HL-60/S4 treated with phorbol 12-myristate 13-acetate at 8.2 ng/mL for 4 days and 3 days (cell line): ENCODE results near the gene NENF.

Experiments
- in situ Hi-C: fragments of 300-500 bp; cut with MboI; formaldehyde crosslinking; loops from 2 replicates; pipeline ENCODE4 v1.15.0; 2022; ENCODE audit warnings: low sequenced_read_pairs

Gene NENF

GRCh38 chr1:212477680-212478466 is 45.2 kb downstream of the NENF start:
- in situ Hi-C loops, result loop anchor here (25.0 kb wide), 1 partner anchor 134 kb away; the partner anchor contains the start of gene ATF3

GRCh38 chr1:212478467-212479025 is 45.8 kb downstream of the NENF start:
- in situ Hi-C loops, result loop anchor here (25.0 kb wide), 1 partner anchor 134 kb away; the partner anchor contains the start of gene ATF3

- in situ Hi-C loops, result loop anchor here (25.0 kb wide), 1 partner anchor 133 kb away; the partner anchor contains the start of gene ATF3
These were observed 46.5 kb downstream of the NENF start for GRCh38 chr1:212479188-212479587.

GRCh38 chr1:212480711-212481437 is 48.2 kb downstream of the NENF start:
- in situ Hi-C loops, result loop anchor here (25.0 kb wide), 1 partner anchor 131 kb away; the partner anchor contains the start of gene ATF3

GRCh38 chr1:212481438-212481767 is 48.7 kb downstream of the NENF start:
- in situ Hi-C loops, result loop anchor here (25.0 kb wide), 1 partner anchor 131 kb away; the partner anchor contains the start of gene ATF3

- in situ Hi-C loops, result loop anchor here (25.0 kb wide), 1 partner anchor 130 kb away; the partner anchor contains the start of gene ATF3
These were observed 49.4 kb downstream of the NENF start for GRCh38 chr1:212482006-212482636.

GRCh38 chr1:212482637-212483441 is 50.1 kb downstream of the NENF start:
- in situ Hi-C loops, result loop anchor here (25.0 kb wide), 1 partner anchor 129 kb away; the partner anchor contains the start of gene ATF3

GRCh38 chr1:212484701-212485570 is 52.2 kb downstream of the NENF start:
- in situ Hi-C loops, result loop anchor here (25.0 kb wide), 1 partner anchor 127 kb away; the partner anchor contains the start of gene ATF3

GRCh38 chr1:212485571-212485912 is 52.8 kb downstream of the NENF start:
- in situ Hi-C loops, result loop anchor here (25.0 kb wide), 1 partner anchor 127 kb away; the partner anchor contains the start of gene ATF3

- in situ Hi-C loops, result loop anchor here (25.0 kb wide), 1 partner anchor 126 kb away; the partner anchor contains the start of gene ATF3
These were observed 53.3 kb downstream of the NENF start for GRCh38 chr1:212485913-212486618.

- in situ Hi-C loops, result loop anchor here (25.0 kb wide), 1 partner anchor 126 kb away; the partner anchor contains the start of gene ATF3
These were observed 53.9 kb downstream of the NENF start for GRCh38 chr1:212486619-212486975.

GRCh38 chr1:212487286-212487685 is 54.6 kb downstream of the NENF start:
- in situ Hi-C loops, result loop anchor here (25.0 kb wide), 1 partner anchor 125 kb away; the partner anchor contains the start of gene ATF3

GRCh38 chr1:212487774-212488435 is 55.2 kb downstream of the NENF start:
- in situ Hi-C loops, result loop anchor here (25.0 kb wide), 1 partner anchor 124 kb away; the partner anchor contains the start of gene ATF3

- in situ Hi-C loops, result loop anchor here (25.0 kb wide), 1 partner anchor 124 kb away; the partner anchor contains the start of gene ATF3
These were observed 55.9 kb downstream of the NENF start for GRCh38 chr1:212488436-212489283.

- in situ Hi-C loops, result loop anchor here (25.0 kb wide), 1 partner anchor 123 kb away; the partner anchor contains the start of gene ATF3
These were observed 56.7 kb downstream of the NENF start for GRCh38 chr1:212489284-212489859.

GRCh38 chr1:212490276-212490675 is 57.6 kb downstream of the NENF start:
- in situ Hi-C loops, result loop anchor here (25.0 kb wide), 1 partner anchor 122 kb away; the partner anchor contains the start of gene ATF3
